ENCODE results near the gene GRB10.
"Not testable (repeated sequence)": the region's sequence is repeated elsewhere in the genome, so short reads cannot be mapped to it uniquely, and the experiment has no call there.

The GRB10 gene

DNA sequence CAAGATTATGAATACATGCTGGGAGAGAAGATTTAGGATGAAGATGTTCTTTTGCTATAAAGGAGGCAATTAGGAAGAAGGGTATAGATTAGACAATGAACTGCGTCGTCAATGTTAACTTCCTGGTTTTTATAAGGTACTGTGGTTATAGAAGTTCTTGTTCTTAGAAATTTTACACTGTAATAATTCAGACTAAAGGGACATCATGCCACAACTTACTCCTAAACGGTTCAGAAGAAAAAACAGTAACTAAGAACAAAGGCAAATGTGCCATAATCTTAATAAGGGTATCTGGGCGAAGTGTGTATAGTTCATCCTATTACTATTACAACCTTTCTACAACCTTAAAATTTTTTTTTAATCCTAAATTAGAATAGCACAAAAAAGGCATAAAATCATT lies 186.2 kb downstream of the GRB10 start:
- no peak for DNase-seq

DNA sequence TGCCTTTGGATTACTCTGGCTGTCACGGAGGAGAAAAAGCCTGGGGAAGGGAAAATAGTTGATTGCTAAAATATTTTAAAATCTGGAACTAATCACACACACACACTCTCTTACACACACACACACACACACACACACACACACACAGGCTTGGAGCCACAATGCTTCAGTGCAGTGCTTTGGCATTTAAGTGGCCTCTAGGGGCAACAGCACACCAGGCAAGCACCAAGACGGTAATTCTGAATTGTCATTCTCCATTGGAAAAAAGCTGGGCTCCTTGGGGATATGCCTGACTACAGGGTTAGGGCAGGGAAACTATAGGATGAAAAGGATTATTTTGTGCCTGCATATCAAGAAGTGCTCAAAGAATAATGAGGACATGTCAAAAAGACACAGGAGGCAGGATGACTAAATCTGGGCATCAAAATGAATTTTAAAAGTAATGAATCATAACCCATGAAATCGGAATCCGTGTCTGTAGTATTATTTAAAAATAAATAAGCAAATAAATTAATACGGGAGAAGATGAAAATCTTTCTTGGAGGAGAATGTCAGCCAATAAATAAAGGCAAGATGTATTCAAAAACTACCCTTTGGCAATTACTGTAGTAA lies 187.1 kb downstream of the GRB10 start:
- DNase-seq: no peak

DNA sequence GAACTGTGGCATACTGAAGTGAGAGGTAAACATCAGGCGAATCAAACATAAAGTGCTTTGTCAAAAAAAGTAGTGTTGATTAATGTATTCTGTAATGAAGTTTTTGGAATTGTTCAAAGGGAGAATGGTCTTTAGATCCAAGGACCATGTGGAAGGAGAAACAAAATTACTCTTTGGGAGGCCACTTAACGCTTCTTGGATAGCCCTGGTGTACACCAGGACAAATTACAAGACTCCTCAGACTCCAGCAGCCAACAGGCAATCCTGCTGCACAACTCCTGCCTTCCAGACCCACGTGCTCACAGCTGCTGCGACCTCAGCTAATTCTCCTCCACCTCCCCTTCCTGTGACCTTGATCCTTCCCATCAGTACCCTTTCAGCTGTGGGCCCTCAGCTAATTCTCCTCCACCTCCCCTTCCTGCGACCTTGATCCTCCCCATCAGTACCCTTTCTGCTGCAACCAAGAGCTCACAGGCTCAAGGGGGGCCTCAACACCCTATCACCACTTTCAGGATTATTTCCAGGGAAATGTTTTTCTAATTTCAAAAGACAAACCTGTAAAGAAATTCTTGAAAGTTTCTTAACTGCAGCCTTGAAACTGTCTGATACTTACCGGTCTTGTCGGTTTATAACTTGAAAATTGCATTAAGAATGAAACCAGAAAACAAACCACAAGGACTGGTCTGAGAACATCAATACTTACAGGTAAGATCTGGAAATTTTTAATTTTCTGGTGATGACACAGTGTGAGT lies 187.8 kb downstream of the GRB10 start:
- no peak for DNase-seq

DNA sequence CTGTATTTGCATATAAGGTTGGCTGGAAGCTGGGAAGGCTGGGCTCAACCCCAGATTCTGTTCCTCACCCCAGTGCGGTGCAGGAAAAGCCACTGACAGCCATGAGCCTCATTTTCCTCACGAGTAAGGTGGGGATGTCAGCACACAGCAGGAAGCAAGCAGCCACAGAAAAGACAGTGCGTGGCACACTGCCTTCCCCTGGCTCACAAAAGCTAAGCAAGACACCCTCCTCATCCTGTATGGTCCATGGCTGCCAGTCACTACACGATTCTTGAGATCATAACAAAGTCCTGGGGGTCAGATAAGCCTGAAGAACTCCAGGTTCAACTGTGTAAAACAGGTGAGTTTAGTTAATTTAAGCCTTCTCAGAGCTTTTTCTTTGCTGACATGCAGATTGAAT lies 188.6 kb downstream of the GRB10 start:
- no peak for DNase-seq

DNA sequence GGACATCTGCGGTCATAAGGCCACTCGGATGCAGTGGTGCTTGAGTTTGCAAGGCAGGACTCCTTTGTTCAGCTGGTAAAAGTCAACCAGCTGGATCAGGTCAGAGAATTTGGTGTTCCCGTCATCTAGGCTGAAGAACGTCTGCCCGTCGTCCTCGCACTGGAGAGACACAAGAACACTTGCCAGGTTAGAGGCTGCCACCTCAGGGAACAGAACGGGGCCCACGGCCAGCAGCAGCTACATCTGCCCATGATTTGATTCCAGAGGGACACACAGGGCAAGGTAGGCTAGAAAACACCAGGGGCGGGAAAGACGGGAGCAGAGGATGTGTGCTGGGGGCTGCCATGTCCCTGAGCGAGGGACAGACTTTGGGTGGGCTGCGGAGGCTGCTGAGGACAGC lies 189.8 kb downstream of the GRB10 start:
- DNase-seq: no peak

DNA sequence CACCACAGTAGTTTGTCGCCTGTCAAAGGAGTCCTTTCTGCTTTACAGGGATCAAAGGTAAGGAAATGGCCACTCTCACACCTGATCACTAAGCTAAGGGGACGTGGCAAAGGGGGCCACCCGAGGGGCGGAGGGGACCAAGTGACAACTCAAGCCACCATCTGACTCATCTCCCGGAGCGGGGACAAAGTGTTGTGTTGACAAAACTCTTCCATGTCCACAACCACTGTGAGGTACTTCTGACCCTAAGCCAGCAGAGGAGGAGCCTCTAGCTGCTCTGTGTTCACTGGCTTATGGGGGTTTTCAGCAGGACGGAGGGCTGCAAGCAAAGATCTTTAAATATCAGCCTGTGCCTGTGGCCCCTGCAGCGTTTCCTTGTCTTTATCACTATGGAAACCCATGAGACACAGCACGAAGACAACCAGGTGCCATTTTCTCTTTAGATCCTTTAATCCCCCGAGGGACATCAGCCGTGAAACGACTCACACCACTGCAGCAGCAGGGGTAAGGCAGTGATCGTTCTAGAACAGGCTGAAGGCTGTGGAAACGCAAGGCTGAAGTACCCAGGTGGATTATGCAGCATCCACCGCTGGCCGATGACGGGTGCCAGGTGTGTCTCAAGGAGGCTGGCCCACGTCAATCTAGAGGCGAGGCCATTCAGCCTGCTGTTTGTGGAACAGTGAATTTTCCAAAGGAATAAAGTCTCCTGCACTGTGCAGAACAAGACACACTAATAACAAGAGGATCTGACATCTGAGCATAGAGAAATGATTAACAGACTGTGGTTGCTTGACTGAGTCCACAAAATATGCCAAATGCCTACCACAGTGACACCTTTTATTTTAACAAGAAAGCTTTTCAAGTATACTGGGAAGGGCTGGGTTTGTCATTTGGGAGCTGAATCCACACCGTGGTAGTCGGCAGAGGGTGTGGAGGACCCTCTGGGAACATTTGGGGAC lies 190.9 kb downstream of the GRB10 start:
- no peak for DNase-seq

DNA sequence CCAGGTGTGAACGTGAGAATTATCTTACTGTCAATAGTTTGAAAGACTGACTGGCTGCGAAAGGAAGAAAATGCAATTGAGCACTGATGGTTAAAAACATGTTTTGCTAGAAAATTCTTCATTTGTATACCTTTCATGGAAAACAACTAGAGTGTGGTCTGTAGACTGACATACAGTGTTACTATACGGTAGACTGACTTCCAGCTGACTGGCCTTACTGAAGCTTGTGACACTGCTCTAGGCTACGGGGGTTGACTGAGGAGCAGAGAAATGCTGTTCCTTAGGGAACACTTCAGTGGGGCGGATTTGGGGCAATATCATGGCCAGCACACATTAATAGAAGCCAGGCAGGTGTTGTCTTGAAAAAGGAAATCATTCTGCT lies 191.6 kb downstream of the GRB10 start:
- DNase-seq: no peak

DNA sequence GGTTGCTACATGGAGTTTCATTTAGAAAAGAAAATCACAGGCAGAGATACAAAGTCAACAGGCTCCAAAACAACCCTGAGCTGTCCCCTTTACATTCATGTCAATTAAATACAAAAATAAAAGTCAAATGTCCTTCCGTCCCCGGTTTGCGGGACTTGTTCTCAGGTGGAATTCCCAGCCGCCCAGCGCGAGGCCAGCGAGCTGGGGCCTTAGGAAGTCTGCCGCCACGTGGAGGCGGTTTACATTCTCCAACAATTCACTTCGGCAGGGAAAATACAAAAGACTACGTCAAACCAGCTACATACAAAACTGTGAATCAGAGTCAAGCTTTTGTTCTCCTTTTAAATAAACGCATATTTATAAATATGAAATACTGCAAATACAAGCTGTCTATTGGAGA lies 192.2 kb downstream of the GRB10 start:
- no peak for DNase-seq

DNA sequence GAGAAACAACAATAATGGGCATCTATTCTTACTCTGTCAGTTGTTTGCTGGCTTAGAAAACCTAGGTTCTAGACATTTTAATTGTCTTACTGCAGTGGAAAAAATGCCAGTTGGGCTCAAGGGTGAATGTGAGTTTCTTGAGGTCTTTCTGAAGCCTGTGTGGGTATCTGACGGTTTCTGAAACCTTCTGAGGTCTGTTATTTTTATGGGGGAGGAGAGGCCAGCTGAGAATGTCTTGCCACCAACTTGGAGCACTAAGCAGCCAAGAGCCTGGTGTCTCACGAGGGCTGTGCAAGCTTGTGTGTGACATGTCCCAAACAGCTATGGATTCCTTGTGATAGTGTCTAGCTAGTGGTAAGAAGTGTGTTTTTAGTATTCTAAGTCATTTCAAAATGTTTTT lies 193.3 kb downstream of the GRB10 start:
- DNase-seq: no peak

DNA sequence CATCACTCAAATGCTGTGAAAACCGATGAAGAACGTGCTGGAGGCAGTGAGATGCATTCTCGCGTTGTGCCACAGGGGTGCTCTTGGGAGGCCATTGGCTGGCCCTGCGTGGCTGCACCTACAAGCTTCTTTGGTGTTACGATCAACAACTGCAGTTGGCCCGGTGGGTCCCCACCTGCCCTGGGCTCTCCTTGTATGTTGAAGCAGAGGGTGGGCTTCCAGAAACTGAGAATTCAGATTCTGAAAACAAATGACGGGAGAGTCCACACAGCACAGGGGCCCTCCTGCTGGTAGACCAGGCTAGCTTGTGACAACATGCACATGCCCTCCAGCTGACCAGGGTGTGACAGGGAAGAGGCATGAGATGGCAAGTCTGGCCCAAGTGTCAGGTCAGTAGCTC lies 193.8 kb downstream of the GRB10 start:
- no peak for DNase-seq

DNA sequence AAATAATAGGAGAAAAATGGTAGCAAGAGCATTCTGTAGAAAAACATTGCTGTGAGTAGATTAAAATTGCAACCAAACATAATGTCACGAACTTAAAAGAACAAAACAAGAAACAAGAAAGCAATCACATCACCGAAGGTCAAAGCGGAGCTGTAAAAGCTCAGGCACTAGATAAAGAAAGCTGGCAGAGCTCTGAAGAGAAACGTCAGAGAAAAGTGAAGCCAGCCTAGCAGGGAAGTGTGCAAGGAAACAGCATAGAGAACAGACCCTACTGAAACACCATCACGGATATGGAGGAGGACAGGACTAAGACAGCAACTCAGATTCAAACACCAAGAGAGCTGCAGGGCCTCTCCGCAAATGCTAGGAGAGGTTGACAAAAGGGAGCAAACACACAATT lies 195.0 kb downstream of the GRB10 start:
- no peak for DNase-seq

DNA sequence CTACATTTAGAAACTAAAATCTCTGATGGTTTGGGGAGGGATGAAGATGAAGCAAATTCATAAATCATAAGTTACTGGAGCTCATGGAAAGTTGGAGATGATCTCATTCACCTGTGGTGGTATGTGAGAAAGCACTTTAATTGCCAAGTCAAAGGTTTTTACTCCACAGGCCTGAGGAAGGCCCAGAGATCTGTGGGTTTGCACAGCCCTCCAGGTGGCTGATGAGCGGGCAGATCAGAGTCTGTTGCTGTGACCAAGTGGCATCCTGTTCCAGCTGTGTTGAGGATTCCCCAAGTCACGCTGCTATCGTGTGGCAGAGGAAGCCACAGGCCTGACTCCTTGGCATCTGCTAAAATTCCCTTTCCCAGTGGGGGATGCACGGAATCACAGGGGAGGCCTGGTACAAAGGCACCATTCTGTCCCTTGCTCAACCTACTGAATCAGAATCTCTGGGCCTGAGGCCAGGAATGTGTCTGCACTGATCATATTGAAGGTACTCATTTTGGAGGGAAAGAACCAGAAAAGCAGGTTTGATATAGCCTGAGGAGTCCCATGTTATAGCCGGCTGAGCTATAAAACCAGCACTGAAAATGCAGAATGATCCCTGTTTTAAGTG lies 197.8 kb downstream of the GRB10 start:
- no peak for DNase-seq

DNA sequence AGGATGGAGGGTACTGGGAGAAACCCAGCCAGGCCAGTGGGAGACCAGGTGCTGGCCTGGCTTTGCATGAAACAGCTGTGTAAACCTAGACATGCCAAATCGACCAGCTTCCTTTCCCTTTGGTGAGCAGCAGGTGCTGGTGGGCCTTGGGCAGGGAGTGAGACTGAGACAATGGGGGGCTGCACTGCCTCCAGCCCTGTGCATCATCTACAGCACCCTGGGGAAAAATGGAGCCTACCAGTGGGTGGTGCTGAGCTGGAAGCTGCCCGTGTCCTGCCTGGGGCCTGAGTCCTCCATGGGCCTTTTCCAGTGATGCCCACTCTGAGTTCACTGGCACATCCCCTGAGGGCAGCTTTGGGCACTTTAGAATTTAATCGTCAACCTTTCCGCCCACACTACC lies 198.3 kb downstream of the GRB10 start:
- DNase-seq: no peak

DNA sequence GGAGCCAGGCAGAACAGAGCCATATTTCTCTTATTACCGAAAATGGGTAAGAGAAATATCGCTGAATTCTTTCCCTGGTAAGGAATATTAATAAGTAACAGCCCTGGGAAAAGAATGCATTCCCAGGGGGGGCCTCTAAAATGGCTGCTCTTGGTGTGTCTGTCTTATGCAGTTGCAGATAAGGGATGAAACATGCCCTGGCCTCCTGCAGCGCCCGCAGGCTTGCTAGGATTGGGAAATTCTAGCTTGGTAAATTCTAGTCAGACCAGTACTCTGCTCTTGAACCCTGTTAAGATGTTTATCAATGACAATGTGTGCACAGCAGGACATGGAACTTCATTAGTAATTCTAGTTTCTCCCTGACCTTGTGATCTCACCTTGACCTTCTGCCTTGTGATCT lies 199.4 kb downstream of the GRB10 start:
- not testable (repeated sequence) for DNase-seq

DNA sequence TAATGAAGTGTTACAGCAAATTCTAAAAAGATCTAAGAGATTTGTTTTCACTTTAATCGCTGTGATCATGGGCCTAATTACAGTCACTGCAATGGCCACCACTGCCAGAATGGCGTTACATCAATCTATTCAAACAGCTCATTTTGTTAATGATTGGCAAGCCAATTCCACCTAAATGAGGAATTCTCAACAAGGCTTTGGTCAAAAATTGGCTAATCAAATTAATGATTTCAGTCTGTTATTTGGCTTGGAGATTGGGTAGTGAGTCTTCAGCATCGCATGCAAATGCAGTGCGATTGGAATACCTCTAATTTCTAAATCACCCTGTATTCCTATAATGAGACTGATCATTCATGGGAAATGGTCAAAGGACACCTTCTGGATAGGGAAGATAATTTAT lies 200.4 kb downstream of the GRB10 start:
- DNase-seq: not testable (repeated sequence)

DNA sequence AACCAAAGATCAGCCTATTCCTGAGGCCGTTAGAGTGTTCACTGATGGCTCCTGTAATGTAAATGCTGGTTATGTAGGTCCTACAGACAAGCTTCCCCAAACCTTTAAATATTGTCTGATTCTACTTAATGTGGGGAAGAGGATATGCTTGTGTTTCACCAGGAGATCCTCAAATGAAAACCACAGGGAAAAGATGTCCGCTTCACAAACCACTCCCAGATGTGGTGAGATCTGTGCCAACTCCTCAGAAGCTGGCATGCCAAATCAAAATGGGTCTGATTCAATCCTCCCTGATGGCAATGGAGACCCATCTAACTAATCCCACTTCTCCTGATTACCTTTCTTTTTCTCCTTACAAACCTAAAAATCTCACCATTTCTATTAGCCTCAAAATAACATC lies 202.0 kb downstream of the GRB10 start:
- DNase-seq: not testable (repeated sequence)

DNA sequence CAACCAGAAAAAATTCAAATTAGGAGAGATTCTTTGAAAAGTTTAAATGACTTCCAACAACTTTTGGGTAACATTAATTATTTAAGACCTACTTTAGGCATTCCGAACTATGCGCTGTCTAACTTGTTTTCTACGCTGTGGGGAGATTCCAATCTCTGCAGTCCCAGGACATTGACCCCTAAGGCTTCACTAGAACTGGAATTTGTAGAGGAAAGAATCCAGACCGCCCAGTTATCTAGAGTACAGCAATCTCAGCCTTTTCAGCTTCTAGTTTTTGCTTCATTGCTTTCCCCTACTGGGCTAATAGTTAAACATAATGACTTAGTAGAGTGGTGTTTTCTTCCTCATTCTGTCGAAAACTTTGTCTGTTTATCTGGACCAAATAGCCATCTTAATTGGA lies 202.6 kb downstream of the GRB10 start:
- no peak for DNase-seq

DNA sequence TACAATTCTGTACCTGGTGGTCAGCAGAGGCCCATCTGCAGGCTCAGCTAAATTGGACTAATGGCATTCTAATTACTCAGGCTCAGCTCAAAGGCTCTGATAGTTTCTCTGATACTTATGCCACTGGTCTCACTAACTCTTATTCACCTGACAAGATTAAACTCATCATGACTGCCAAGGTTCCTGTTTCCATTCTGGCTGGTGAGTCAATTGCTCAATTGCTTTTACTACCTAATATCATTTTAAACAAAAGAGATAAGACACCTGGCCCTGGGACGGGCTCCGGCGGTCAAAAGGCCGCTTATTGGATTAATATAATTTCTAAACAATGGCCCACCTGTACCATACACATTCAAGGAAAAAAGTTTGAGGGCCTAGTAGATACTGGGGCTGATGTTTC lies 204.6 kb downstream of the GRB10 start:
- DNase-seq: not testable (repeated sequence)

DNA sequence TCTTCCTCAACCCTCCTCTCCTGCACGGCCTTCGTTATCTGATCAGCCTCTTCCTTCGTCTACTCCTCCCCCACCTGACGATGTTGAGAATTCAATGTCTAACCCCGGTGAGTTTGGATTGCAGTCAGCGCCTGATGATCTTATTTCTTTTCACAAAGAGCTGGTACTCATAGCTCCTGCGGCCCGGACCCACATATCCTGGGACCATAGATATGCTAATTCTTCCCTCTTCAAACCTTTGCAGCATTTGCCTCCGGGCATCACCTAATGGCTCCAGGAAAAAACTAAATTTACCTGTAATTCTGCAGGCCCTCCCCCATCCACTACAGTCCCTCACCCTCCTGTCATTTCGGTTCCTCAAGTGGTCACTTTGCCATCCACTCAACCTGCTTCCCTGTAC lies 205.1 kb downstream of the GRB10 start:
- DNase-seq: no peak

DNA sequence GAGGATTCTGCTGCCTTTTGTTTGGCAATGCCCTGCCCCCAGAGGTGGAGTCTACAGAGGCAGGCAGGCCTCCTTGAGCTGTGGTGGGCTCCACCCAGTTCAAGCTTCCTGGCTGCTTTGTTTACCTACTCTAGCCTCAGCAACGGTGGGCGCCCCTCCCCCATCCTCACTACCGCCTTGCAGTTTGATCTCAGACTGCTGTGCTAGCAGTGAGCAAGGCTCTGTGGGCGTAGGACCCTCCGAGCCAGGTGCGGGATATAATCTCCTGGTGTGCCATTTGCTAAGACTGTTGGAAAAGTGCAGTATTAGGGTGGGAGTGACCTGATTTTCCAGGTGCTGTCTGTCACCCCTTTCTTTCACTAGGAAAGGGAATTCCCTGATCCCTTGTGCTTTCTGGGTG lies 206.3 kb downstream of the GRB10 start:
- not testable (repeated sequence) for DNase-seq

DNA sequence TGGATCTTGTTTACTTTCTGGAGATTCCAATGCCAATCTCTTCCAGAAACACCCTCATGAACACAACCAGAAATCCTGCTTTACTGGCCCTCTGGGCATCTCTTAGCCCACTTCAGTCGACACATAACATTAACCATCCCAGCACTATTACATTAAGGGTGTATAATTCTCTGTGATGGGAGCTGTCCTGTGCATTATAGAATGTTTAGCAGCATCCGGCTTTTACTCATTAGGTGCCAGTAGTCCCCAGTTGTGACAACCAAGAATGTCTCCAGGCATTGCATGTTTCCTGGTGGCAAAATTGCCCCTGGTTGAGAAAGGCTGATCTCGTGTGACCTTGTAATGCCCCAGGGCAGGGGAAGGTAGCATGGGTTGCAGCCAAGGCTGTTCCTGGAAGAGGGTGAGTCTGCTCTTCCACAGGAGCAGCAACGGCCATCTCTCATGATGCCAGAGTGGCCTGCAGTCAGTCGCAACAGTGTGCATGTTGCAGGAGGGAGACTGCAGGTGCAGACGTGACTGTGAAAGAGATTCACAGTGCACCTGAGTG lies 214.9 kb downstream of the GRB10 start:
- DNase-seq: no peak

DNA sequence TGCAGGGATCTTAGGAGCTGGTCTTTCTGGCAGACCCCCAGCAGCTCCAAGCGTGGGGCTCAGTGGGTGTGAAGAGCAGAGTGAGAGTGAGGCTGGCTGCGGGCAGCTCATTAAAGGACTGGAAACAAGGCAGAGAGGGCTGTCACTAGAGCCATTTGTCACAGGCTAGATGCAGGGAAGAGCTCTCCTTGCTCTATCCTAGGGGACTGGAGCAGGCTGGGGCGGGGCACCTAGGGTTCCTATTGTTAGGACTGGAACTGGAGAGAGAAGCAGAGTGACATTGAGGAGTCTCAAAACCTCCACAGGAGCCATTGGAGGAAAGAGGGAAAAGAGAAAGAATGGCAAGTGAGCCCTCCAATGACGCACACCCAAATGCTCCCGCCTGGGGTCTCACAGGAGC lies 216.7 kb downstream of the GRB10 start:
- DNase-seq: no peak

DNA sequence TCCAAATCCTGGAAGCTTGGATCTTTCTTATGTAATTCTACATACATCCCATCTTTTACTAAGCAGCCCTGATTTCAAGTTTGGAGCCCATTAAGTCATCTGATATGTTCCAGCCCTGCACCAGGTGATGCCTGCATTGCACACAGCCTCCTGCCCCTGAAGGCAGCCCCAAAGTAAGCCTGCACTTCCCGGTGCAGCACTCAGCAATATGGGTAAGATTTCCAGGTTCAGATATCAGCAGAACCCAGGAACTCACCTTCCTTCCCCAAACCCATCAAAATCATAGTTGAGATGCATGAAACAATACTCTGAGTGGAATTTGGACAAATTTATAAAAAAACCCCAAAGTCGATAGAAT lies 217.2 kb downstream of the GRB10 start:
- DNase-seq: no peak

All from T1000 (cell line).